DOHH2 (cell line): ENCODE results near the gene RNU7-1.

ENCODE experiments used
- CTCF ChIP-seq: fragments of 200-600 bp; sonication (generic); IDR thresholded peaks from one replicate; pipeline ENCODE4 v1.5.1; 2014; ENCODE audit warnings: antibody characterized with exemption, mild to moderate bottlenecking, low read depth, low read length; ENCODE audit not compliant: poor library complexity, severe bottlenecking
- EZH2phosphoT487 ChIP-seq: fragments of 200-600 bp; sonication (generic); IDR thresholded peaks from 2 replicates; pipeline ENCODE4 v1.6.1; 2017; ENCODE audit warnings: borderline replicate concordance, mild to moderate bottlenecking, antibody characterized with exemption, low read length, moderate library complexity, mixed read lengths

GRCh38 chr12:6959805-6960592 lies 16.4 kb downstream of the RNU7-1 start:
- TF ChIP-seq CTCF, result no peak
- no peak for TF ChIP-seq EZH2phosphoT487
